GM12878 (cell line): Measurements from ENCODE around the gene HTR4.

Experiments used
- CREM ChIP-seq: IDR thresholded peaks from 2 replicates; pipeline ENCODE4 v1.6.1; 2014; ENCODE audit warnings: antibody characterized with exemption, low read depth
- EZH2 ChIP-seq: IDR thresholded peaks from 2 replicates; pipeline ENCODE4 v1.6.1; 2012; ENCODE audit warnings: low read depth, mild to moderate bottlenecking, control low read depth, inconsistent platforms, low read length, borderline replicate concordance; ENCODE audit not compliant: control insufficient read depth
- SMC3 ChIP-seq: IDR thresholded peaks from 2 replicates; pipeline ENCODE4 v1.6.1; 2011; ENCODE audit warnings: low read length, improper control_type of control experiment, borderline replicate concordance
- WRNIP1 ChIP-seq: IDR thresholded peaks from 2 replicates; pipeline ENCODE4 v1.6.1; 2011; ENCODE audit warnings: low read depth, low read length, improper control_type of control experiment, borderline replicate concordance

DNA sequence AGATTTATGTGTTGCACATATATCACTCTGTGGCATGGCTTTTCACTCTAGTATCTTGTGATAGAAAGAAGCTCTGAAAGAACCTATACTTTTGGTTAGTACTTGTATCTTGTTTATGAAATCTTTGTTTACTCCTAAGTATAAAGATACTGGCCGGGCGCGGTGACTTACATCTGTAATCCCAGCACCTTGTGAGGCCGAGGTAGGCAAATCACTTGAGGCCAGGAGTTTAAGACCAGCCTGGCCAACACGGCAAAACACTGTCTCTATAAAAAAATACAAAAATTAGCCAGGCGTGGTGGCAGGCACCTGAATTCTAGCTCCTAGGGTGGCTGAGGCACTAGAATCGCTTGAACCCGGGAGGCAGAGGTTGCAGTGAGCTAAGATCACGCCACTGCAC is 141.8 kb downstream of the HTR4 start:
- no peak for TF ChIP-seq EZH2
- no peak for TF ChIP-seq CREM
- TF ChIP-seq WRNIP1, result no peak
- TF ChIP-seq SMC3, result no peak
